DMS153 treated with DMSO at 0.1 percent for 48 hours (cell line): ENCODE data around the gene HDAC6.
A peak's percentile ranks its signal among the peaks of the same experiment; 100 is the strongest.
"Not testable (repeated sequence)": the region's sequence is repeated elsewhere in the genome, so short reads cannot be mapped to it uniquely, and the experiment has no call there.

ENCODE experiments used
- DNase-seq: peaks from one replicate; lab custom pipeline; 2025; ENCODE audit not compliant: unreplicated experiment; lab: John Stamatoyannopoulos, UW

HDAC6 gene

DNA sequence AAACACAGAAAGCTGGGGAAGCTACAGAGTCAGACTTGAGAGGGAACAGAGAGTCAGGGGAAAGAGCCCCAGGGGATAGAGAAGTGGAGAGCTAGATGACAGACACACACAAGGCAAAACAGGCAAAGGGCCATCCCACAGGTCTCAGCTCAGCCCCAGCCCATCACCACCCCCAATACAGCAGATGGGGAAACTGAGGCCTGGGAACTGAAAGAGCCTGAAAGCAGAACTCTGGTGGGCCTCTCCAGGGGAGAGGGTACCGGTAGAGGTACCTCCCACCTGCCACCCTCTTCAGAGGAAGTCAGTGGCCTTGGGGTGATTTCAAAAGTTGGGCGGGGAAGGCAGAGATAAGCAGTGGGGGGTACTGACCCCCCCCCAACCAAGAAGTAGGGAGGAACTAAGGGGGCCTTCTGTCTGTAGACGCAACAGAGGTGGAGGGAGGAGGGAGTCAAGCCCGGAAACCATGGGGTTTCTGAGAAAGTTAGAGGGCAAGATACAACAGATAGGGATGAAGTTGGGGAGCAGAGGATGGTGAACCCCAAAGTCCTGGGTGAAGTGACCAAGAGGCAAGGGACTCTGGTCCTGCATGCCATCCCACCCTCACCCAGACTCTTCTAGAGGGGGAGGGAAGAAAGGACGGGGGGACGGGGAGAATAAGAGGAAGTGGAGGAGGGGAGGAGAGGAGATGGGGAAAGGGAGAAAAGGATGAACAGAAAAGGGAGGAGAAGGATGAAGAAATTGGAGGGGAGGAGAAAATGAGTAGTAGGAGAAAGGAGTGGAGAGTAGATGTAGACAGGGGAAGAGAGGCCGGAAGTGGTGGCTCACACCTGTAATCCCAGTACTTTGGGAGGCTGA, 12.3 kb upstream of the HDAC6 start:
- DNase-seq: no peak

DNA sequence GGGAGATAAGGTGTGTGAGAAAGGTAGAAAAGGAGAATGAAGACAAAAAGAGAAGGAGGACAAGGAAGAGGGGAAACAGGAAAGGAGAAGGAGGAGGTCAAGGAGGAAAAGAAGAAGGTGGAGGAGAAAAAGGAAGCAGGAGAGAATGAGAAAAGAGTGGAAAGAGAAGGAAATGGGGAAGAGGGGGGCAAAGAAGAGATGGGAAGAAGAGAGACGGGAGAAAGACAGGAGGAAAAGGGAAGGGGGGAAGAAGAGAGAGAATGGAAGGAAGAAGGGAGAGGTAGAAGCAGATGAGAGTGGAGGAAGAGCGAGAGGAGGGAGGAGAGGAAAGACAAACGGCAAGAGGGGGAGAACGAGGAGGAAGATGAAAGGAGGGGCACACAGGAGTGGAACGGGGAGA, 11.4 kb upstream of the HDAC6 start:
- DNase-seq: no peak

DNA sequence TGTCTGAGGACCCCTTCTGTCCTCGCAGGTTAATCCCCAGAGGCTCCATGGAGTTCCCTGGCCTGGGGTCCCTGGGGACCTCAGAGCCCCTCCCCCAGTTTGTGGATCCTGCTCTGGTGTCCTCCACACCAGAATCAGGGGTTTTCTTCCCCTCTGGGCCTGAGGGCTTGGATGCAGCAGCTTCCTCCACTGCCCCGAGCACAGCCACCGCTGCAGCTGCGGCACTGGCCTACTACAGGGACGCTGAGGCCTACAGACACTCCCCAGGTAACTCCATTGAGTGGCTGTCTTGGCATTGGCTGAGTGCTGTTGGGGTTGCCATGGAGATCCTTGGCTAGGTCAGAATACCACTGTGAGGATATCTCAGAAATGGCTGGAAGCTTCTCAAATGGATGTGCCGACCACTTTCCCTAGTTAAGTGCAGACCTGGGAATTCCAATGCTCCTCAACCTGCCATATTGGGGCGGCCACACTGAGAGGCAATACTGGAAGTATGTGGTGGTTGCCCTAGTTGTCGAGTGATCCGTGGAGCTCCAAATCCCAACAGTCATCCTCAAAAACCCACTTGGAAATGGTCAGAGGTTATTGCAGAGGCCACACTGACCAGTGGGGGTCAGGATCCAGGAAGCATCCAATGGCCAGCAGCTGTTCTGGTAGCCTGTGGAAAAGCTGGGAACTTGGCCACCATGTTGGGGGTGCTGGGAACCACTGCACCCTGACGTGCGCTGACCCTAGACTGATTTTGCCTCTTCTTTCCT, 10.6 kb upstream of the HDAC6 start:
- DNase-seq: no peak

DNA sequence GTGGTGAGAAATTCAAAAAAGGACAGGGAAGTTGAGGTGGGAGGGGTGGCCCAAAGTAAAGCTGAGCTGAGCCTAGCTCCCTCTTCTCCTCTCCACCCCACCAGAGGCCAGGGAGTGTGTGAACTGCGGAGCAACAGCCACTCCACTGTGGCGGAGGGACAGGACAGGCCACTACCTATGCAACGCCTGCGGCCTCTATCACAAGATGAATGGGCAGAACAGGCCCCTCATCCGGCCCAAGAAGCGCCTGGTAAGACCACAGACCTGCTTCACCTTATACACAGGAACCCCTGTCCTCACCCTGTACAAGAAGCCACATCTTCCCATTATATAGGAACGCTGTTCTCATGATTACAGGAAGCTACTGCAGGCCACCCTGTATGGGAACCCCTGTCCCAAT, 9.6 kb upstream of the HDAC6 start:
- no peak for DNase-seq

DNA sequence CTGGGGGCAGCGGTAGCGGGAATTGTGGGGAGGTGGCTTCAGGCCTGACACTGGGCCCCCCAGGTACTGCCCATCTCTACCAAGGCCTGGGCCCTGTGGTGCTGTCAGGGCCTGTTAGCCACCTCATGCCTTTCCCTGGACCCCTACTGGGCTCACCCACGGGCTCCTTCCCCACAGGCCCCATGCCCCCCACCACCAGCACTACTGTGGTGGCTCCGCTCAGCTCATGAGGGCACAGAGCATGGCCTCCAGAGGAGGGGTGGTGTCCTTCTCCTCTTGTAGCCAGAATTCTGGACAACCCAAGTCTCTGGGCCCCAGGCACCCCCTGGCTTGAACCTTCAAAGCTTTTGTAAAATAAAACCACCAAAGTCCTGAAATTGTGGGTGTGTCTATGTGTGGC, 7.9 kb upstream of the HDAC6 start:
- DNase-seq: no peak

DNA sequence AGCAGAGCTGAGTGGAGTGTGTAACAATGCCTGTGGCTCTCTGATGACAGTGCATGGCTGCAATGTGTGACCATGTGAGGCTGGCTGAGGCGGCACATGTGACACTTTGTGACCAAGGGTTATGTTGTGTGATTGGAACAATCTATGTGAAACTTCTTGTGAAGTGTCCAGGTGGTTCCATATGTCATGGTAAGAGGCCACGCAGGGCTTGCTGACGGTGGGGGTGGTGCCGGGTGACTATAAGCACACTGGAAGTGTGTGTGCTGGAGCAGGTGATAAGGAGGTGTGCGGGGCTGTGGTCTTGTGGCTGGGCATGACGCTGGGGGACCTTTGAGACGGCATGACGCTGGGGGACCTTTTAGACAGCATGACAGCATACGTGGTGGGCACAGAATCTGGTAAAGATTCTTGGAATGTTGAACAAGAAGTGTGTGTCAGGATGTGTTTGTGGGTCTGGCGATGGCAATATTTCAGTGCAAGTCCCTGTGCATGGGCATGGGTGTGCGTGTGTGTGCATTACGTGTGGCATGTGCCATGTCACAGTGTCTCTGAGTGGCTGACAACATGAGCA, 7.4 kb upstream of the HDAC6 start:
- DNase-seq: no peak

DNA sequence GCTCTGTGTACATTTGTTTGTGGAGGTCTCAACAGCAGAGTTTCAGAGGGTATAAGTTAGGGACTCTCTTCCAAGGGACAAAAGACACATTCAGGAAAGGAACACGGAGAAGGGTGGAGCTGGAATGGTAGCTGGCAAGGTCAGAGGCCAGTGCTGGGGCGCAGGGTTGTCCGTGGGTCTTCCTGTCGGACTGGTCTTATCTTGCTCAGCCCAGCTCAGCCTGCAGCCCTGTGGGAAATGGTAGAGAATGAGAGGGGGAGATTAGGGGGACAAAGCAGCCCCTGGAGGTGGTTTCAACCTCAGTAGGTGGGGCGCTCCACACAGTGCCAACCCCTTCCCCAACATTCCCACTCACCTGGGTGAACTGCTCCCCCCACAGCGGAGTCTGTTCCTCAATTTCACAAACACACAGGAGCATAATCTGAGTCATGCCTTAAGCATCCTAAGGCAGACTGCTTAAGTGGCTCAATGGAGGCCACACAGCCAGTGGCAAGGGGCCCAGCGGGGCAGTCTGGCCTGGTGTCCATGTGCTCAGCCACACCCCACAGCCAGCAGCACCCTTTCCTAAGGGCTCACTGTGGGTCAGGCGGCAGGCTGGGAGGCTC, 6.9 kb upstream of the HDAC6 start:
- no peak for DNase-seq

DNA sequence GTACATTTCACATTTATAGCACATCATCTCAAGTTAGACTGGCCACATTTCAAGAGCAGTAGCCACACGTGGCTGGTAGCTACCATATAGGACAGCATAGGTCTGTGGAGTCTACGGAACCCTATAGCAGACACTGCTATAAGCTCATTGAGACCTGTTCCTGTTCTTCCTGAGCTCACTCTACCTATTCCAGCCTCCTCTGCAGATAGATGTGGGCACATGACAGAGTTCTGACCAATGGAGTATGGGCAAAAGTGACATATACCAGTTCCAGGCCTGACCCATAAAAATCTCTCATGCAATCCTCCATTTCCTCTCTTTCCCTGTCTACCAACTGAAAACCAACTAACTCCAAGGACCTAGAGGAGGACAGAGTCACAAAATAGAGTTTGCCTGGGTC, 3.5 kb upstream of the HDAC6 start:
- DNase-seq: no peak

DNA sequence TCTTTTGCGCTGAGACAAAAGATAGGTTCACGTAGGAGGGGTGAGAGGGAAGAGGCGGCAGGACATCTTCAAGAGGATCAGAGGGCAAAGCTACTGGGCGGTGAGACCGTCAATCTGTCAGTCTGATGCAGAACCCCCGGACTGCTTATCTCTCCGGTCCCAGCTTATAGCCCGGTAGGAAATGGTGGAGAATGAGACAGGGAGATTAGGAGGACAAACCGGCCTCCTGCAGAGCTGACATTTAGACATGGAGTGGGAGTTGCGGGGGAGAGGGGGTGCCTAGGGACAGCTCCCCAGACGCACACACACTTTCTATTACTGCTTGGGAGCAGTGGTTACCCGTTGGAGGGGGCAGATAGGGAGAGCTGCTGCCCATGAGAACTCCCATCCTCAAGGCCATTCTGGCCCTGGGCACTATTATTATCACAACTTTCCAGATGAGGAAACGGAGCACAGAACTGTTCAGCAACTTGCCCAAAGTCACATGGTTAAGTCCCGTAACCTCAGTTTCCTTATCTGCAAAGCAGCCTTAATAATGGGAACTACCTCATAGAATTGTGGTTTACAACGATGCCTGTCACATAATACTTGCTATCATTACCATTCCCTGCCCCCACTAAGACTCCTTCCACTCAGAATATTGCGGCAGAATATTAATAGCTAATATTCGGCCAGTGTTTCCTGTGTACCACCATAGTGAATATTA, 1.1 kb upstream of the HDAC6 start:
- DNase-seq: no peak

DNA sequence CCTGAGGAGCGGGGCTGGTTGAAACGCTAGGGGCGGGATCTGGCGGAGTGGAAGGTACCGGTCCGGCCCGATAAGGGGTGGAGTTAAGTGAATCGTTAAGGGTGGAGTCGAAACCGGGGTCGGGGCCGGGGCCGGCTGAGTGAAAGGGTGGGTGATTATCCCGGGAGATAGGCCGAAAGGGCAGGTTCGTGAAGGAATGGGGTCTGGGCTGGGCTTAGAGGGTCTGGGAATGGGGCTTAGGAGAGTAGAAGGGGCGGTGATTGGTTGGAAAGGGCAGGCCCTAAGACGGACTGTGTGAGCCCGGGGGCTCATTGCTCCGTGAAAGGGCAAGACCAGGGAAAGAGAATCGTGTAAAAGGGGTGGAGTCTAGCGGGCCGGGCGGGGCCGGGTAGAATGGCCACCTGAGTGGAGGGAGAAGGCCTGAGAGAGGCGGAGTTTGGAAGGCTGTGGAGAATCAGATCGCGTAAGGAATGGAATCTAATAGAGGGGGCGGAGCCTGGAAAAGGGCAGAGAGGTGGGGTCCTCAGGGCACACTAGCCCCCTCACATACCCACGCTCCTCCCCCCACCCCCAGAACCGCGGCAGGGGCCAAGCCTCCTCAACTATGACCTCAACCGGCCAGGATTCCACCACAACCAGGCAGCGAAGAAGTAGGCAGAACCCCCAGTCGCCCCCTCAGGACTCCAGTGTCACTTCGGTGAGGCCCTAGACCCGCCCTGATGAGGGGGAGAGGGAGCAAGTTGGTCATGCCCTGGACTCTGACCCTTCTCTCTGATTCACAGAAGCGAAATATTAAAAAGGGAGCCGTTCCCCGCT, 430 bp downstream of the HDAC6 start:
- DNase-seq: peak; percentile 34

DNA sequence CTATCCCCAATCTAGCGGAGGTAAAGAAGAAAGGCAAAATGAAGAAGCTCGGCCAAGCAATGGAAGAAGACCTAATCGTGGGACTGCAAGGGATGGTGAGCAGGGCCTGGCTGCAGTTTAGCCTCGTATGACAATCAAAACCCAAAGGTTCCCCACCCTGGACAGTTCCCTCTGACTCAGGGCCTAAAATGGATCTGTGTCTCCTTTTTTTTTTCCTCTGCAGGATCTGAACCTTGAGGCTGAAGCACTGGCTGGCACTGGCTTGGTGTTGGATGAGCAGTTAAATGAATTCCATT, 986 bp downstream of the HDAC6 start:
- no peak for DNase-seq

DNA sequence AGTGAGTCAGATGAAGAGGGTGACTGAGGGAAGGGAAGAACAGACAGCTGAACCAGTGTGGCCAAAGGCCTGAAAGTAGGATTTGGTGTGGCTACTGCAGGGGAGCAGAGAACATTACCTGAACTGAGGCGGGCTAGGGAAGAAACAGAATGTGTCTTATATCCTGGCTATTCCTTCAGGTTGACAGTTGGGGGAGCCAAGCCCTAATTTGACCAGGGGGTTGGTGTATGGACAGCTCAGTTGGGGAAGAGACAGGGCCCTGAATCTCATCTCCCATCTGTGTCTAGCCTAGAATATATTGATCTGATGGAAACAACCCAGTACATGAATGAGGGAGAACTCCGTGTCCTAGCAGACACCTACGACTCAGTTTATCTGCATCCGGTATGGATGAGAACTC, 4.2 kb downstream of the HDAC6 start:
- DNase-seq: no peak

DNA sequence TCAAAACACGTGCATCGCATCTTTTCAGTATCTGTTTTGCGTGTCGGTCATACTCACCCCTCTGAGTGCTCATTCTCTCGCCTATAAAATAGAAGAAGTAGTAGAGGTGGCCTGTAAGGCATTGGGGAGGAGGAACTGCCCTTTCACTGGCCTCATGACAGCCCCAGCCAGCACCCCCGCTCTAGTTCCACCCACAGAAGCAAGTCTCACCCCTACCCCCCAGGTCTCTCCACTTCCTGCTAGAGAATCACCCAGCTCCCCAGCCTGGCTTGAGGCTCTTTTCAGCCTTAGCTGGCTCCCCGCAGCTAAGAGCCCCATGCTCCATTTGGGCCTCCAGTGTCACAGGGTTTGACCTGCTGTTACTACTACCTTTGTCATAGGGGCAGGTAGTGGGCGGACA, 11.8 kb downstream of the HDAC6 start:
- no peak for DNase-seq

DNA sequence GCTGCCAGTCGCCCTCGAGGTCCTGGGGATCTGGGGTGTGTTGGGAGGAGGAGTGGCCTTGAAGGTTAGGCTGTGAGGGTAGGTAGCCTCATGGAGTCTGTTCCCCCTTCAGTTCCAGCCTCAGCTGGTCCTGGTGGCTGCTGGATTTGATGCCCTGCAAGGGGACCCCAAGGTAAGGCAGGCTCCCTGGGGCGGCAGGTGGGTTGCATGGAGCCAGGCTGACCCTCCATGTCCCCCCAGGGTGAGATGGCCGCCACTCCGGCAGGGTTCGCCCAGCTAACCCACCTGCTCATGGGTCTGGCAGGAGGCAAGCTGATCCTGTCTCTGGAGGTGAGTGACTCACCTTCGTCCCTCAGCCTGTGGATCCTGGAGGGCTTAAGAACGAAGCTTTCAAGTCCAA, 12.9 kb downstream of the HDAC6 start:
- no peak for DNase-seq

DNA sequence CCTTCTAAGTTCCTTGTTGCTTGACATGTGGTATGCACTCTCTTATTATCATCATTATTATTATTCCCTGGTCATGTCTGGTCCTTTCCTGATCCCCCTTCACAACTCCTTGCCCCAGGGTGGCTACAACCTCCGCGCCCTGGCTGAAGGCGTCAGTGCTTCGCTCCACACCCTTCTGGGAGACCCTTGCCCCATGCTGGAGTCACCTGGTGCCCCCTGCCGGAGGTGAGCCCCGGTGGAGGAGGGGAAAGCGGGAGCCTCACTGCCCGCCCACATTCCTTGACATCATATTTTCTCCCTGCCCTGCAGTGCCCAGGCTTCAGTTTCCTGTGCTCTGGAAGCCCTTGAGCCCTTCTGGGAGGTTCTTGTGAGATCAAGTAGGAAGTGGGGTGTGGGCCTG, 13.4 kb downstream of the HDAC6 start:
- no peak for DNase-seq

DNA sequence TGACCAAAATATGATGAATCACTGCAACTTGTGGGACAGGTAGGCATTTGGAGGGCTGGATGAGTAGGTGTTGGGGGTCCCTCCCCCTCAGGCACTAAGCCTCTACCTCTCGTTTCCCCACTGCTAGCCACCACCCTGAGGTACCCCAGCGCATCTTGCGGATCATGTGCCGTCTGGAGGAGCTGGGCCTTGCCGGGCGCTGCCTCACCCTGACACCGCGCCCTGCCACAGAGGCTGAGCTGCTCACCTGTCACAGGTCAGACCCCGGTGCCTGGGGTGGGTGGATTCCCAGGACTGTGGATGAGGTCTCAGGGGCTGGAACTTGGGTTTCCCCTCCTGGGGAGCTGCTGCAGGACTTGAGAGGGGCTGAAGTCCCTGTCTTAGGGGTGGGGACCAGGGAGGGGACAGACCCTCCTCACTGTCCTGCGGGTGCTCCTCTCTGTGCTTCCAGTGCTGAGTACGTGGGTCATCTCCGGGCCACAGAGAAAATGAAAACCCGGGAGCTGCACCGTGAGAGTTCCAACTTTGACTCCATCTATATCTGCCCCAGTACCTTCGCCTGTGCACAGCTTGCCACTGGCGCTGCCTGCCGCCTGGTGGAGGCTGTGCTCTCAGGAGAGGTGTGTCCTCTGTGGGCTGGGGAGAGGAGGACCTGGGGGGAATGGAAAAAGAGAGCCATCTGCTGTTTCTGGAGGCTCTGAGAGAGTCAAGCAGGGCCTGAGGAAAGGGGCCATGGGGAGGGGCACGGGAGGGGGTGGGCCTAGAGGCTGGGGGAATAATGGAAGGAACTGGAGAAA, 14.3 kb downstream of the HDAC6 start:
- DNase-seq: no peak

DNA sequence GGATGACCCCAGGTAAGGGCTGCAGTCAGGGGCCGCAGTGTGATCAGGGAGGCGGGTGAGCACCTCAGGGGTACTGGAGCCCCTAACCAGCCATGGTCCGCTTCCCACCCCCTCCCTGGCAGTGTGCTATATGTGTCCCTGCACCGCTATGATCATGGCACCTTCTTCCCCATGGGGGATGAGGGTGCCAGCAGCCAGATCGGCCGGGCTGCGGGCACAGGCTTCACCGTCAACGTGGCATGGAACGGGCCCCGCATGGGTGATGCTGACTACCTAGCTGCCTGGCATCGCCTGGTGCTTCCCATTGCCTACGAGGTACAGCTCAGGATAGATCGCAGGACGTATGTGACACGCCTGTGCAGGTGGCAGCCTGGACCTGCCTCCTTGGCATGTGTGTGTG, 16.2 kb downstream of the HDAC6 start:
- DNase-seq: no peak

DNA sequence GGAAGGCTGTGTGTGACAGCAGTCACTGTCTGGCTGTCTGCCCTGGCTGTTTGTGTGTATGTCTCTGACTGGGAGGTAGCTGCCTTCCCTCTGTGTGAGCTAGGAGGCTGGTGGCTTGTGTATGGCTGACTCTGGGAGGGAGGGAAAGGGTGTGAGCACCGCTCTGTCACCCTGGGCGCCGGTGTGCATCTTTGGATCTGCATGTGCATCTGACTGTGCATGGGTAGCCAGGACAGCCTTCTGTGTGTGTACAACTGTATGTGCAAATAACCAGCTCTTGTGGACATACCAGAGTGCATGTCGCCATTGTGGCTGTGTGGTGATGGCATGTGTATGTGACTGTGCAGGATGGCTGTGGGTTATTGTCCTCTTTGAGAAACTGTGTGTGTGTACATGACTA, 17.0 kb downstream of the HDAC6 start:
- no peak for DNase-seq

DNA sequence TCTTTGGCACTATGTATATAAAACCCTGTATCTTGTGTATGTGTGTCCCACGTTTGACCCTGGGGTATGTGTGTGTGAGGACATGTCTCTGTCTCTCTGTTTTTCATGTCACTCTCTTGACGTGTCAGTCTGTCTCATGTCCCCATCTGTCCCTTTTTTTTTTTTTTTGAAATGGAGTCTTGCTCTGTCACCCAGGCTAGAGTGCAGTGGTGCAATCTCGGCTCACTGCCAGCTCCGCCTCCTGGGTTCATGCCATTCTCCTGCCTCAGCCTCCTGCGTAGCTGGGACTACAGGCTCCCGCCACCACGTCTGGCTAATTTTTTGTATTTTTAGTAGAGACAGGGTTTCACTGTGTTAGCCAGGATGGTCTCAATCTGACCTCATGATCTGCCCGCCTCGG, 17.5 kb downstream of the HDAC6 start:
- DNase-seq: not testable (repeated sequence)

DNA sequence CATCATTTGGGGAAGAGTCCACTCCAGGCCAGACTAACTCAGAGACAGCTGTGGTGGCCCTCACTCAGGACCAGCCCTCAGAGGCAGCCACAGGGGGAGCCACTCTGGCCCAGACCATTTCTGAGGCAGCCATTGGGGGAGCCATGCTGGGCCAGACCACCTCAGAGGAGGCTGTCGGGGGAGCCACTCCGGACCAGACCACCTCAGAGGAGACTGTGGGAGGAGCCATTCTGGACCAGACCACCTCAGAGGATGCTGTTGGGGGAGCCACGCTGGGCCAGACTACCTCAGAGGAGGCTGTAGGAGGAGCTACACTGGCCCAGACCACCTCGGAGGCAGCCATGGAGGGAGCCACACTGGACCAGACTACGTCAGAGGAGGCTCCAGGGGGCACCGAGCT, 21.2 kb downstream of the HDAC6 start:
- no peak for DNase-seq
